GM12892 (cell line): Measurements from ENCODE around the gene PIP5K1C.

Experiments used
- POLR2A ChIP-seq: IDR thresholded peaks from 2 replicates; pipeline ENCODE4 v1.6.1; 2011; ENCODE audit warnings: low read depth, low read length, control low read depth
- POLR2AphosphoS5 ChIP-seq: IDR thresholded peaks from 2 replicates; pipeline ENCODE4 v1.6.1; 2011; ENCODE audit warnings: low read depth, low read length, control low read depth

GRCh38 chr19:3672993-3673392 lies 27.3 kb downstream of the PIP5K1C start:
- TF ChIP-seq POLR2AphosphoS5 (no peak), POLR2A (no peak)
